Measurements from ENCODE around the gene PNRC2.

PNRC2 gene

GRCh38 chr1:23966973-23967493, 7.4 kb downstream of the PNRC2 start:
- no peaks in the 10 kb centered on the region for H3K9me3 Mint-ChIP-seq
- no peak for TF ChIP-seq CTCF (IDR thresholded peaks at IDR 0.05)
- H3K27me3 Mint-ChIP-seq (ENCODE audit: low read depth, poor library complexity): no peaks in the 10 kb centered on the region
- H3K27ac Mint-ChIP-seq: peak overlapping the region; percentile 18
- DNase-seq: no peak
- peaks cover 6% of the 10 kb centered on the region for H3K4me1 Mint-ChIP-seq
- no peak overlapping the region for H3K4me3 Mint-ChIP-seq
- peaks cover 44% of the 10 kb centered on the region for H3K36me3 Mint-ChIP-seq (ENCODE audit: low read depth)

- H3K4me3 Mint-ChIP-seq: no peak overlapping the region
- peaks cover 50% of the 10 kb centered on the region for H3K36me3 Mint-ChIP-seq (ENCODE audit: low read depth)
- DNase-seq: no peak
- H3K27me3 Mint-ChIP-seq (ENCODE audit: low read depth, poor library complexity): no peaks in the 10 kb centered on the region
- no peaks in the 10 kb centered on the region for H3K9me3 Mint-ChIP-seq
- no peaks in the 10 kb centered on the region for H3K4me1 Mint-ChIP-seq
- H3K27ac Mint-ChIP-seq: peak overlapping the region; percentile 86
- no peak for TF ChIP-seq CTCF (IDR thresholded peaks at IDR 0.05)
These were observed 8.2 kb downstream of the PNRC2 start for GRCh38 chr1:23967871-23968270.

GRCh38 chr1:23977187-23977853, 17.7 kb downstream of the PNRC2 start:
- peaks cover 54% of the 10 kb centered on the region for H3K4me1 Mint-ChIP-seq
- TF ChIP-seq CTCF (IDR thresholded peaks at IDR 0.05): no peak
- H3K9me3 Mint-ChIP-seq: no peaks in the 10 kb centered on the region
- peak overlapping the region; percentile 67 for H3K27ac Mint-ChIP-seq
- DNase-seq: no peak
- H3K4me3 Mint-ChIP-seq: peak overlapping the region; percentile 96
- no peaks in the 10 kb centered on the region for H3K27me3 Mint-ChIP-seq (ENCODE audit: low read depth, poor library complexity)
- H3K36me3 Mint-ChIP-seq (ENCODE audit: low read depth): peaks cover 61% of the 10 kb centered on the region

GRCh38 chr1:23977854-23978191, 18.2 kb downstream of the PNRC2 start:
- peaks cover 57% of the 10 kb centered on the region for H3K36me3 Mint-ChIP-seq (ENCODE audit: low read depth)
- peak overlapping the region; percentile 34 for H3K27ac Mint-ChIP-seq
- no peaks in the 10 kb centered on the region for H3K9me3 Mint-ChIP-seq
- no peak for TF ChIP-seq CTCF (IDR thresholded peaks at IDR 0.05)
- H3K27me3 Mint-ChIP-seq (ENCODE audit: low read depth, poor library complexity): no peaks in the 10 kb centered on the region
- peak overlapping the region; percentile 96 for H3K4me3 Mint-ChIP-seq
- no peak for DNase-seq
- peaks cover 59% of the 10 kb centered on the region for H3K4me1 Mint-ChIP-seq

GRCh38 chr1:23978805-23979204, 19.2 kb downstream of the PNRC2 start:
- Mint-ChIP-seq H3K36me3 (ENCODE audit: low read depth) (peaks cover 47% of the 10 kb centered on the region), H3K27me3 (ENCODE audit: low read depth, poor library complexity) (peaks cover 2% of the 10 kb centered on the region), H3K27ac (peak overlapping the region; percentile 98), H3K9me3 (no peaks in the 10 kb centered on the region), H3K4me3 (peak overlapping the region; percentile 96), H3K4me1 (peaks cover 69% of the 10 kb centered on the region)
- no peak for DNase-seq
- TF ChIP-seq CTCF (IDR thresholded peaks at IDR 0.05): no peak

- peaks cover 74% of the 10 kb centered on the region for H3K4me1 Mint-ChIP-seq
- peaks cover 3% of the 10 kb centered on the region for H3K27me3 Mint-ChIP-seq (ENCODE audit: low read depth, poor library complexity)
These were observed 19.8 kb downstream of the PNRC2 start for GRCh38 chr1:23979387-23979880.

More at GRCh38 chr1:23979387-23979880, 19.8 kb downstream of the PNRC2 start:
- H3K4me3 Mint-ChIP-seq: peak overlapping the region; percentile 96
- no peak for DNase-seq
- TF ChIP-seq CTCF (IDR thresholded peaks at IDR 0.05): no peak
- peak overlapping the region; percentile 98 for H3K27ac Mint-ChIP-seq
- no peaks in the 10 kb centered on the region for H3K9me3 Mint-ChIP-seq
- H3K36me3 Mint-ChIP-seq (ENCODE audit: low read depth): peaks cover 41% of the 10 kb centered on the region
